ENCODE results near the gene ZNF66.
"Not testable (repeated sequence)": the region's sequence is repeated elsewhere in the genome, so short reads cannot be mapped to it uniquely, and the experiment has no call there.

ZNF66 gene

DNA sequence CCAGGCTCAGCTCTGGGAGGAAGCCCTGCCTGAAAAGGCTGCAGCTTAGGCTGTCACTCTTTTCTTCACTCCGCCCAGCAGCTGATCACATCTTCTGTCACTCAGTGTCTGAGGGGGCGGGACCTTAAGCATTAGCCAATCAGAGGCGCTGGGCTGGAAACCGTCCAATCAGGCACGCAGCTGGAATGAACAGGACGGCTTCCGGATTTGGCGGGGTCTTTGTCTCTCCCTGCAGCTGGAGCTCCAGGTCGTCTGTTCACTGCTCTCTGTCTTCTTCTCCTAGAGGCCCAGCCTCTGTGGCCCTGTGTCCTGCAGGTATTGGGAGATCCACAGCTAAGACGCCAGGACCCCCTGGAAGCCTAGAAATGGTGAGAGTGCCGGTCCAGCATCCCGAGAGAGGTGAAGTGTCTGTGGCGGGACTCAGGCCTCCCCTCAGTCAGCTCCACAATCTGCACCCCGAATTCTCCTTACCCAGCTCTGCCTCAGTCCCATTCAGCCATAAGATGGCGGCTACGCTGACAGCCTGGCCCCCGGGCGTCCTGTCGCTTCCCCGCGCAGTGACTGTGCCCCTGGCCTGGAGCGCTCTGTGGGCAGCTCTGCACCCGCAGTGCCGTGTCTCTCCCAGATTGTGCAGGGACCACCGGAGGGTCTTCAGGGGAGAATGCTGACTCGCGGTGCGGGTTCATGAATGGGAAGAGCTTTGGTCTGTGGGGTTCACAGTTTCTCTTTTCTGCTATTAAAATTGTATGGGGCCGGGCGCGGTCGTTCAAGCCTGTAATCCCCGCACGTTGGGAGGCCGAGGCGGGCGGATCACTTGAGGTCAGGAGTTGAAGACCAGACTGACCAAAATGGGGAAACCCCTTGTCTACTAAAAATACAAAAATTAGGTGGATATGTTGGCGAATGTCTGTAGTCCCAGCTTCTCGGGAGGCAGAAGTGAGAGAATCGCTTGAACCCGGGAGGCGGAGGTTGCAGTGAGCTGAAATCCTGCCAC, at the start of gene ZNF66:
TSS of gene ZNF66 (plus strand) at position 222 of the 994 bp plus-strand sequence. CDS start at position 366, 144 bp downstream.
- peak; percentile 93 for DNase-seq

DNA sequence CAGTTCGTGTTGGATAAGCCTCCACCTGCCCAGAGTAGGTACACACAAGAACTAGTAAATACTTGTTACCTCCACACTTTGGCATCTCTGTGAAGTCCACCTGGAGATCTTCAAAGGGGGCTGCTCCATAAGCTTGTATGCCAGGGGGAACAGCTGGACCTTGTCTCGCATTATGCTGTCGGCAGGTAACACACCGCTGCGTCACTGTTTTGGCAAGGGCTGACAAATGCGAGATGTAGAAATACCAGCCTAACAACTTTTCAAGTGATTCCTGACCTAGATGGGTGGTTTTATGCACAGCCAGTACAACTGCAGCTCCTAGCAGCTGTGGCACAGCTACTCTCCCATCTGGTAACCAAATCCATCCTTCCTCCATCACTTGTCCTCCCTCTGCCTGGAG, 25.9 kb upstream of the ZNF66 start:
- not testable (repeated sequence) for DNase-seq

DNA sequence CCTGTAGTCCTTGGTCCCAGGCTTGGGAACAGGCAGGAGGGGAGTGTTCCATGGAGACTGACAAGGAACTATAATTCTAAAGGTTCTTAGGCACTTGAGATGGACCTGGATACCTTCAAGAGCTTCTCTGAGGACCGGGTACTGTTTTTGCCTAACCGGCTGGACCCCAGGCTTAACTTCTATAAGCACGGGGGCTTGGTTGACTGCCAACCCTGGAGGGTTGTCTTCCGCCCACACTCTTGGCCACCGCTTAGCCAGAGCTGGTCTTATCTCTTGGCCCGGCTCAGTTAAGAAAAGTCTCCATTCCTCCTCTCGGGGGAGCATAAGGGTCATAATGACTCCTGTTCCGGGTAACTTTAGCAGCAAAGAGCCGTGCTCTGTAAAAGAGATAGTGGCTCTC, 23.8 kb upstream of the ZNF66 start:
- DNase-seq, result not testable (repeated sequence)

DNA sequence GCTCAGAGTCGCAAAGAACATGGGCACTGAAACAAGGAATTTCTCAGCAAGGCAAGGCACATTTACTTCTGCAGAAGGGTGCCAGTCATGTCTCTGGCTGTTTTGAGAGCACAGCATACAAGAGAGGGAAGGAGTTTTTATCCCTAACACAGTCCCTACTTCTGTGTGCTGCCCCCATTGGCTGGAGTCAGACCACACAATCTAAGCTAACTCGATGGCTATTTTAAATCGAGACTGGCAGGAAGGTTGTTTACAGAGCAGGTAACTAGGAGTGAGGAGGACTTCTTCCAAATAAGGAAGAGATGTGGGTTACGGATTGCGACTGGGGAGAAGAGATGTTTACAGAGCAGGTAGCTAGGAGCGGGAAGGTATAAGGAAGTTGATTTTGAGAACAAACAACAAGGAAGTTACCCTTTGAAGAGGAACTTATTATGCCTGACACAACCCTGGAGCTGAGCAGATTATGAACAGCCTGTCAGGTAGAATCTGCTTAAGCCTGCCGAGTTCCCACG, 6.8 kb upstream of the ZNF66 start:
- DNase-seq, result not testable (repeated sequence)

DNA sequence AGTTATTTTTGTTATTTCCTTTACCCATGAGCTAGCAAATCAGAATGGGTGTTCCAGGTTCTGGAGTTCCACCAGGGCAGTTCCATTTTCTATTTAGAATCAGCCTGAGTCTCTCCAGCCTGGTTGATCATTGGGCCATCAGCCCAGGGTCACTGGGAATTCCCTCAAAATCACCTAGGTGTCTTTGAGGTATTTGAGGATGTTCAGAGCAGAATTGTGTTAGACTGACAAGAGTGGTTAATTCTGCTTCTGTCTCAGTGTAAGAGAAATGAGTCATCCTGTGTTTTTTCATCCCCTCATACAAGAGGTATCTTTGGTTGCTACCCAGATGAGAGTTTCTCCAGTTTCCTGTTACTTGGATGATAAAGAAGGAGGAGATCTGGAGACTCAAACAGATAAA, 11.7 kb downstream of the ZNF66 start:
- DNase-seq, result no peak

DNA sequence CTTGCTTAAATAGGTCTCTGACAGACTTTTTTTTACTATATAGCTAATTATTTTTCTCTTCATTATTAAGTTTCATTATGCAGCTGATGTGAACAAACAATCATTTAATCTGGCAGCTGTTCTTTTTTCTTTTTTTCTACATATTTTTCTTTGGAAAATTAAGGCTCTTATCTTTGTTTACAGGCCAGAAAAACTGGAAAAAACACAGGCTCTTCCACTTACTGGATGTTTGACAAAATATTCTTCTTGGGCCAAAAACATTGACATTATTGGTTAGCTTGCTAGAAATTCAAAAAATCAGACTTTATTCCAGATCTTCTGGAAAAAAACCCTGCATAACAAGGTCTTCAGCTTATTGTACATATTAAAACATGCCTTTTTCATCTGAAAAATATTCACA, 15.7 kb downstream of the ZNF66 start:
- DNase-seq, result no peak

DNA sequence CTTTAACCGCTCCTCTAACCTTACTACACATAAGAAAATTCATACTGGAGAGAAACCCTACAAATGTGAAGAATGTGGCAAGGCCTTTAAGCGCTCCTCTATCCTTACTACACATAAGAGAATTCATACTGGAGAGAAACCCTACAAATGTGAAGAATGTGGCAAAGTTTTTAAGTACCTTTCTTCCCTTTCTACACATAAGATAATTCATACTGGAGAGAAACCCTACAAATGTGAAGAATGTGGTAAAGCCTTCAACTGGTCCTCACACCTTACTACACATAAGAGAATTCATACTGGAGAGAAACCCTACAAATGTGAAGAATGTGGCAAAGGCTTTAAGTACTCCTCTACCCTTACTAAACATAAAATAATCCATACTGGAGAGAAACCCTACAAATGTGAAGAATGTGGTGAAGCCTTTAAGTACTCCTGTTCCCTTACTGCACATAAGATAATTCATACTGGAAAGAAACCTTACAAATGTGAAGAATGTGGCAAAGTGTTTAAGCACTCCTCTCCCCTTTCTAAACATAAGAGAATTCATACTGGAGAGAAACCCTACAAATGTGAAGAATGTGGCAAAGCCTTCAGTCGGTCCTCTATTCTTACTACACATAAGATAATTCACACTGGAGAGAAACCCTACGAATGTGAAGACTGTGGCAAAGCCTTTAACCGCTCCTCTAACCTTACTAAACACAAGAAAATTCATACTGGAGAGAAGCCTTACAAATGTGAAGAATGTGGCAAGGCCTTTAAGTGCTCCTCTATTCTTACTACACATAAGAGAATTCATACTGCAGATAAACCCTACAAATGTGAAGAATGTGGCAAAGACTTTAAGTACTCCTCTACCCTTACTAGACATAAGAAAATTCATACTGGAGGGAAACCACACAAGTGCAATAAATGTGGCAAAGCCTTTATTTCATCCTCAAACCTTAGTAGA, 30.5 kb downstream of the ZNF66 start:
- DNase-seq, result not testable (repeated sequence)

DNA sequence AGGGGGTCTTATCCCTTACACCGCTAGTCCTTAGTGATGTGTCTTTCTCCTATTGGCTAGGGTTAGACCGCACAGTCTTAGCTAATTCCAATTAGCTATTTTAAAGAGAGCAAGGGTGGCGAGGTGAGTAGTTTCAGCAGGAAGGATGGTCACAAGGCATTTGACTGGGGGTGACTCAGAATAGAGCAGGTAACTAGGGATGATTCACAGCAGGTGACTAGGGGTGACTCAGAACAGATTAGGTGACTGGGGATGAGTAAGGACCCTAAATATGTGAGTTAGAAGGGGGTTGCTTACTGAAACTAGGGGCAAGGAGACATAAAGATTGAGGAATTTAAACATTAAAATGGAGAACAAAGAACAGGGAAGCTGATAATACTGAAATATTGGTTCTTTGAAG, 64.3 kb downstream of the ZNF66 start:
- DNase-seq, result no peak
